SK-N-SH treated with all-trans-retinoic acid at 6 μM for 48 hours (cell line): Measurements from ENCODE around the gene DYNC1LI1.

Source experiments
- GLIS3 ChIP-seq: fragments of 250-450 bp; sonication (Bioruptor Pico); IDR thresholded peaks from 2 replicates; pipeline ENCODE4 v1.5.0; 2020; ENCODE audit warnings: mild to moderate bottlenecking, moderate library complexity
- TF ChIP-seq, protein P1 (sequence below): fragments of 250-450 bp; sonication (Bioruptor Pico); IDR thresholded peaks from 2 replicates; pipeline ENCODE4 v1.5.1; 2020; ENCODE audit warnings: low read depth, mild to moderate bottlenecking, moderate library complexity
- TF ChIP-seq, protein P2 (sequence below): fragments of 250-450 bp; sonication (Bioruptor Pico); IDR thresholded peaks from 2 replicates; pipeline ENCODE4 v1.8.0; 2020; ENCODE audit warnings: mild to moderate bottlenecking, moderate library complexity, borderline replicate concordance

DNA sequence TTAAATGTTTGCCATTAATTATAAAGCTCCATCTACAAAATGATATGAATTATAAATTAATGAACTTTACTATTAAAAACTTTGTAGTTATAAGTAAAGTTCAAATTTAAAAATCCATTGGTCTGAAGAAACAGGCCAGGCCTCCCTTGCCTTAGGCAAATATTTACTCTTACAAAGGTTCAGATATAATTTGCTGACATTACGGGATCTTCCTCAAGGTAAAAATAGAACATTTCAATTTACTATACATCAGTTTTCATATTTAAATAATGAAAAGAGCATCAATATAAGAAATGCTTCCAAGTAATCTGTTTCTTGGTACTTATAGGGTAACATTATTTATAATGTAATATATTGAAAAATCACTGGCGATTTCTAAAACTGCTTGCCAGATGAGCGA lies 71.7 kb downstream of the DYNC1LI1 start:
- no peak for TF ChIP-seq GLIS3 (CRISPR knock-in tag)
- TF ChIP-seq, protein P1, sequence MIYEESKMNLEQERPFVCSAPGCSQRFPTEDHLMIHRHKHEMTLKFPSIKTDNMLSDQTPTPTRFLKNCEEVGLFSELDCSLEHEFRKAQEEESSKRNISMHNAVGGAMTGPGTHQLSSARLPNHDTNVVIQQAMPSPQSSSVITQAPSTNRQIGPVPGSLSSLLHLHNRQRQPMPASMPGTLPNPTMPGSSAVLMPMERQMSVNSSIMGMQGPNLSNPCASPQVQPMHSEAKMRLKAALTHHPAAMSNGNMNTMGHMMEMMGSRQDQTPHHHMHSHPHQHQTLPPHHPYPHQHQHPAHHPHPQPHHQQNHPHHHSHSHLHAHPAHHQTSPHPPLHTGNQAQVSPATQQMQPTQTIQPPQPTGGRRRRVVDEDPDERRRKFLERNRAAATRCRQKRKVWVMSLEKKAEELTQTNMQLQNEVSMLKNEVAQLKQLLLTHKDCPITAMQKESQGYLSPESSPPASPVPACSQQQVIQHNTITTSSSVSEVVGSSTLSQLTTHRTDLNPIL, result no peak
- TF ChIP-seq, protein P2, sequence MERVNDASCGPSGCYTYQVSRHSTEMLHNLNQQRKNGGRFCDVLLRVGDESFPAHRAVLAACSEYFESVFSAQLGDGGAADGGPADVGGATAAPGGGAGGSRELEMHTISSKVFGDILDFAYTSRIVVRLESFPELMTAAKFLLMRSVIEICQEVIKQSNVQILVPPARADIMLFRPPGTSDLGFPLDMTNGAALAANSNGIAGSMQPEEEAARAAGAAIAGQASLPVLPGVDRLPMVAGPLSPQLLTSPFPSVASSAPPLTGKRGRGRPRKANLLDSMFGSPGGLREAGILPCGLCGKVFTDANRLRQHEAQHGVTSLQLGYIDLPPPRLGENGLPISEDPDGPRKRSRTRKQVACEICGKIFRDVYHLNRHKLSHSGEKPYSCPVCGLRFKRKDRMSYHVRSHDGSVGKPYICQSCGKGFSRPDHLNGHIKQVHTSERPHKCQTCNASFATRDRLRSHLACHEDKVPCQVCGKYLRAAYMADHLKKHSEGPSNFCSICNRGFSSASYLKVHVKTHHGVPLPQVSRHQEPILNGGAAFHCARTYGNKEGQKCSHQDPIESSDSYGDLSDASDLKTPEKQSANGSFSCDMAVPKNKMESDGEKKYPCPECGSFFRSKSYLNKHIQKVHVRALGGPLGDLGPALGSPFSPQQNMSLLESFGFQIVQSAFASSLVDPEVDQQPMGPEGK, result no peak
